ENCODE results near the gene ASAP2.

- TF ChIP-seq CTCF (conservative IDR thresholded peaks at IDR 0.05; ENCODE audit: low read depth, low read length) (no peak), EZH2 (IDR thresholded peaks at IDR 0.05; ENCODE audit: low read length, unreplicated experiment) (no peak), EZH2phosphoT487 (IDR thresholded peaks at IDR 0.05; ENCODE audit: borderline replicate concordance, low read length) (no peak)
Measured at GRCh38 chr2:9196637-9197036, 10.0 kb upstream of the ASAP2 start.
